ENCODE results near the gene OBSCN.

Gene OBSCN

DNA sequence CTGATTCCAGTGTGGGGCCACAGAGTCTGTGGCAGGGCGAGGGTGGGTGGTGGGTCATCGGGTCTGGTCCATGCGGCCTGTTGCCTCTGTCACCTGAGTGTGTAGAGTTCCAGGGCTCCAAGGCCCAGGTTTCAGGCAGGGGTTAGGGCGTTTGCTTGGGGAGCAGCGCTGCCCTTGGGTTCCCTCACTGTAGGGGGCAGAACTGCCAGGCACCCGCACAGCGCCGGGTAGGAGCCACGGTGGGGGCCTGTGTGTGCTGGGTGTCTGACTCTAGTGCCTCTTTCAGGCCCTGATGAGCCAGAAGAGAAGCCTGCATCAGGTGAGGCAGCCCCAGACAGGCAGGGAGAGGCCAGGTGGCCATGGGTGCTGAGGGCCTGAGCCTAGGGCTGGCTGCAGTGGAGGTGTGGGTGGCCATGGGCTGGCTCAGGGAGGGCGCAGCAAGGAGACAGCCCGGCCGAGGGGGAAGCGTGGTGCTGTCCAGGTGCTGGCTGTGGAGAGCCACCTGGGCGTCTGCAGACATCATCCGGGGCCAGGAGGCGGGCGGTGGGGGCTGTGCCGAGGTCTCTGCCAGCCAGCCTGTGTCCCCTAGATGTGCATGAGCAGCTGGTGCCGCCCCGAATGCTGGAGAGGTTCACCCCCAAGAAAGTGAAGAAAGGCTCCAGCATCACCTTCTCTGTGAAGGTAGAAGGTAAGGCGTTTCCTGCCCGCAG lies 126.5 kb downstream of the OBSCN start:
- DNase-seq = no peak

- no peak for DNase-seq
Observed at GRCh38 chr1:228334954-228335353, 127.1 kb downstream of the OBSCN start.

GRCh38 chr1:228335406-228336307 lies 127.8 kb downstream of the OBSCN start:
- DNase-seq = no peak

- no peak for DNase-seq
Observed at GRCh38 chr1:228336308-228337030, 128.6 kb downstream of the OBSCN start.

GRCh38 chr1:228337031-228337564 lies 129.3 kb downstream of the OBSCN start:
- no peak for DNase-seq

DNA sequence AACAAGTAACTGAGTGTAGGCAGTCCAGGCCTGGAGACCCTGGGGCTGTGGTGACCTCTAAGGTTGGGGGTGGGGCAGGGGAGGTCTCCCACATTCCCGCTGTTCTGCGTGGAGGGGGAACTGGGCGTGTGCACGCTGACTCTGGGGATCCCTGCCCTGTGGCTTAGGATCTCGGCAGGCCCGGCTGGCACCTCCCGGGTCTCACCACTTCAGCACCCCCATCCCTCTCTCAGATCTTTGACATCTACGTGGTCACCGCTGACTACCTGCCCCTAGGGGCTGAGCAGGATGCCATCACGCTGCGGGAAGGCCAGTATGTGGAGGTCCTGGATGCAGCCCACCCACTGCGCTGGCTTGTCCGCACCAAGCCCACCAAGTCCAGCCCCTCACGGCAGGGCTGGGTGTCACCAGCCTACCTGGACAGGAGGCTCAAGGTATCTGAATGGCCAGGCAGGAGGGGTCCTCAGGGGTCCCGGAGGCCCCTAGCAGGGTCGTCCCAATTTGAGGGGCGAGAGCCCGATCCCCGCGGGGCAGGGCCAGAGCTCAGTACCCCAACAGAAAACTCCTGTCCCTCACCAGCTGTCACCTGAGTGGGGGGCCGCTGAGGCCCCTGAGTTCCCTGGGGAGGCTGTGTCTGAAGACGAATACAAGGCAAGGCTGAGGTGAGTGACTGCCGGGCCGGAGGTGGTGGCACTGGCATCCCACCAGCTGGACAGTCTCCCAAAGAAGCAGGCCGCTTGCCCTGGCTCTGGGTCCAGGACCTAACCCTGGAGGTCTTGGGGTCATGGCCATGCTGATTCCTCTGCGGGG lies 130.1 kb downstream of the OBSCN start:
- no peak for DNase-seq

- no peak for DNase-seq
Observed at GRCh38 chr1:228338521-228339051, 130.7 kb downstream of the OBSCN start.

DNA sequence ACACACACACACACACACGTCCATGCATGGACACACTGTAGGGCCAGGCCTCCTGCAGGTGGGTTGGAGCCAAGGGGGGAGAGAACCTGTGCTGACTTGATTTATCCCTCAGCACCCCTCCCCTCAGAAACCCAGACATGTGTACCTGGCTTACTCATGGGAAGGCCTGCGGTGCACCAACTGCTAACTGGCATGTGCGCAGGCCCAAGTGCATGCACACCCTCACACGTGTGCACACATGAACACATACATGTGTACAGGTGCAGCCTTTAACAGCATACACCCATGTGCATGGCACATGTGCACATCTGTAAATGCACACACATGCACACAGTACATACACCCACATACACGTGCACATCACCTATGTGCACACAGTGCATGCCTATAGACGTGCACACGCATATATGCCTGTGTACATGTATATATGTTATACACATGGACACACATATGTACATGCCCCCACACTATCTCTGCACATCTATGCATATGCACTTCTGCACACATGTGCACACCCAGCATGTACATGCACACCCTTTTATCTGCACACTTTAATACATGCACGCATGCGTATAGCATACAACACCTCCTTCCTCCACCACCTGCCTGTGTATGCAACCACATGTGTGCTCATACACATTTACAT lies 131.3 kb downstream of the OBSCN start:
- DNase-seq = no peak

- no peak for DNase-seq
Observed at GRCh38 chr1:228339766-228340685, 132.2 kb downstream of the OBSCN start.

- DNase-seq = no peak
Observed at GRCh38 chr1:228340686-228341449, 133.0 kb downstream of the OBSCN start.

GRCh38 chr1:228341450-228341813 lies 133.6 kb downstream of the OBSCN start:
- DNase-seq = no peak

DNA sequence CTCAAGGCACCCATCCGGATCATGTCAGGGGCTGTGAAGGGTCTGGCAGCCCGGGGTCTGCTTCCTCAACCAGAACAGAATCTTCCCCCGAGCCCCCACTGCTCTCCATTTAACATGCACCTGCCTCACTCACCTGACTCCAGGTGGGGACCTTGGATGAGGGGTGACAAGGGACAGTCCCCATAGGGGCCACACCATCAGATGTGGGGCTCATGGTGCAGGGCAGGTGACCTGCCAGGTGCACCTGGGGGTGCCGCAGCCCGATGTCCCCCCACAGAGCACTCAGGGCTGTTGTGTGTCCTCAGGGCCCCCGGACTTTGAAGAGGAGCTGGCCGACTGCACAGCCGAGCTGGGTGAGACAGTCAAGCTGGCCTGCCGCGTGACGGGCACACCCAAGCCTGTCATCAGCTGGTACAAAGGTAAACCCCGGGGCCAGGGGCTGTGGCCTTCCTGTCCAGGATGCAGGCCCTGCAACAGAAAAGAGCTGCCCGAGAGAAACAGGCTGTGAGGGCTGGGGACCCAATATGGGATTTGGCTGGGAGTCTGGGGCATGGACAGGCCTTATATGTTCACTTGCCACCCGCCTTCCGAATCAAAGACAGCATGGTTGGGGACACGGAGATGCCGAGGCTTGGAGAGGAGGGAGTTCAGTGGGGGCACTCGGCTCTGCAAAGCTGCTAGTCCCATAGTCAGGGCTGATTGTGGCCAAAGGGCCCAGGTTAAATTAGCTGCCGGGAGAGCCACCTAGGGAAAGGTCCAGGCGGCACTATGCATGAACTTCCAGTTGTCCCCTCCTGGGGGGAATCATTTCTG lies 134.2 kb downstream of the OBSCN start:
- no peak for DNase-seq

DNA sequence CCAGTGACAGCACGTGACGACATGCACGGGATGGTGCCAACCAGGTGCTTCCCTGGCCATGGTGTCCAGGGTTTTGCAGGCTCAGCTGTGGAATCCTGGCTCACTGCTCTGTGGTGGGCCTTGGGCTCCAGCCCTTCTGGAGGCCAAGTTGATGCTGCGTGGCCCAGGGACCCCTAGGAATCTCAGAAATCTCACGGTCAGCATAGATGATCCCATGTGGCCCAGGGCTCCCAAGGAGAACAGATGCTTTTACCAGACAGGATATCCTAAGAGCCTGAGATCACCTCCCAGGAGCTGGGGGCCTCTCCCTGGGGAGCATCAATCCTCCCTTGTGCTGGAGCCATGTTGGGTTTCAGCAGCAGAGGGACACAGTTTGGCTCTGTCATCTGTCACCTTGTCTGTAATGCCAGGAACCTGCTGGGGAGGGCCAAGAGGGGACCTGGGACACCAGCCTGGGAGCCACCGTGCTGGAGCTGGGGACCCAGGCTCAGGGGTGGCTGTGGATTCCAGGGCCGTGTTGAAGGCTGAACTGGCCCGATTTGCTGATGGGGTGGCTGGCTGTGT lies 134.9 kb downstream of the OBSCN start:
- DNase-seq = no peak

DNA sequence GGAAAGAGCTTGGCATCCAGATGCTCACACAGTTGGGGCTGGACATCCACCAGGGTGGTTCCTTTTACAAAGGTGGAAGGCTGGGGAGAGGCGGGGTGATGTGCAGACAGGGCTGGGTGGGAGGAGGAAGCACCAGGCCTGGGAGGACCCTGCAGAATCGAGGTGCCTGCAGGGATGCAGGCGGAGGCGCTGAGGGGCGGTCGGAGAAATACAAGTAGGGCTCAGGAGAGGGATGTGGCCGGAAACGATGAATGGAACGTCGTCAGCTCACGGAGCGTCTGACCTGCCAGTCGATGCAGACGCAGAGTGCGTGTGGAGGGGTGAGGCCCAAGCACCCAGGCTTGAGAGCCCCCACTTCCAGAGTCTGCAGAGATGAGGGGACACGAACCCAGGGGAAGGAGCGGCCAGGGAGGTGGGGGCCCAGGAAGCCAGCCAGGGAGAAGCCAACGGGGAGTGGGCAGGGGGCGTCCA lies 135.4 kb downstream of the OBSCN start:
- no peak for DNase-seq

GRCh38 chr1:228344631-228345072 lies 136.8 kb downstream of the OBSCN start:
- DNase-seq = no peak

DNA sequence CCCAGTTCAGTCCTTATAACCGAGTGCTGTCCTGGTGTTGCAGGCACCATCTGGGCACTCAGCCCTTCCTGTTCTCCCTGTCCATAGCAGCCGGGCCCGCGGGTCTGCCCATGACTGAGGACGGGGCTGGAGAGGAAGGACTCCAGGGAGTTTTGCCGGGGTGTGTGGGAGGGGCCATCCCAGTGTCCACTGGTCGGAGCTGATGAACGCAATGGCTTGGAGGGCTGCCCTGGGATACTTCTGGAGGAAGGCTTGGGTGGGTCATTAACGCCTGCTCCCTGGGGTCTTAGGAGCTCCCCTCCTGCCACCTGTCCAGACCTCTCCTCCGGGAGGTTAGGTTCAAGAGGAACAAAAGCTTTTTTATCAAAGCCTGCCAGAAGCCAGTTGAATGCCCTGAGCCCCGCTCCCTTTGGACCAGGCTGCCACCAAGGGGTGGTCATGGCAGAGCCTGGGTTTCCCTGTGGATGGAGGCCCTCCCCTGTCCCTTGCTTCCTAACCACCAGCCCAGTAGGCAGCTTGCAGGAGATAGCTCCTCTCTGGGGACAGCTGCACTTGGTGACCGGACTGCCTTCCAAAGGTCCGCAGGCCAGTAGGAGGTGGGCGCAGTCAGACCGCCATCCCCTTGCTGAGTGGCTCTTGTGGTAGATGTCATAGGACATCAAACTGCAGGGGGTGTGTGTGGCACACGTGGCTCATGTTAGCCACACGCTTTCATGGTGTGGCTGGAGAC lies 137.5 kb downstream of the OBSCN start:
- DNase-seq = no peak

- no peak for DNase-seq
Observed at GRCh38 chr1:228346731-228347130, 138.9 kb downstream of the OBSCN start.
